Pancreas (tissue), 10 donors: ENCODE measurements around the gene PPP2R1A. TPM values are rescaled to one million over a fixed set of nuclear protein-coding genes. Genes with fewer than 3 reads are reported as not detected.

Experiments used
- ATAC-seq, 4 donors: fragments of 200-7000 bp; cut with Tn5 transposase; one replicate each; pipeline versions ENCODE4 v1.8.0 to v1.9.1; 2020; ENCODE audit warnings: mild to moderate bottlenecking in 4 of 4, moderate library complexity in 4 of 4
- DNase-seq, 6 donors: peaks; one replicate each; pipeline ENCODE4 v3.0.0-alpha.2; 2020
- FAIRE-seq: peaks from 2 replicates; lab custom pipeline; 2012; peaks lifted over from hg19 to GRCh38; lab: Jason Lieb, UNC
- H3K27ac ChIP-seq, 4 donors: fragments of 200-600 bp; sonication (generic); 1 replicate in 3 of 4; 2 replicates in 1 of 4; pipeline versions ENCODE4 v1.5.0 to v1.8.0; 2020
- H3K27me3 ChIP-seq, 4 donors: fragments of 200-600 bp; one replicate each; pipeline ENCODE4 v1.8.0; 2021
- H3K36me3 ChIP-seq, 3 donors: fragments of 200-600 bp; sonication (generic) in 1 of 3; one replicate each; pipeline versions ENCODE4 v1.5.0 to v1.8.0; 2020 to 2021
- H3K4me1 ChIP-seq, 3 donors: fragments of 200-600 bp; one replicate each; pipeline ENCODE4 v1.8.0; 2021
- H3K4me3 ChIP-seq, 4 donors: fragments of 200-600 bp; sonication (generic) in 2 of 4; one replicate each; pipeline versions ENCODE4 v1.5.0 to v1.8.0; 2020 to 2021
- H3K9me3 ChIP-seq, 4 donors: fragments of 200-600 bp; one replicate each; pipeline ENCODE4 v1.8.0; 2021
- WGBS, 2 donors: extraction: QIAGEN DNeasy Blood & Tissue Kit; methylation state at CpG; one replicate each; pipeline ENCODE4 v1.1.7; 2013; 5-methylcytosine and 5-hydroxymethylcytosine counted together
- intact Hi-C, 3 donors: fragments of 100-400 bp; cut with DNase I; formaldehyde crosslinking; loops; one replicate each; pipeline versions ENCODE4 v1.11.1 to v1.14.2; 2022
- polyA plus RNA-seq, 2 donors: library from polyadenylated mRNA; stranded (reverse); fragments of 200-250 nt; gene quantifications; one replicate each; pipeline ENCODE4 v1.2.3, GENCODE V29; 2013
- total RNA-seq, 6 donors: library from RNA; stranded (reverse); fragmentation: NEBNext Ultra II Directional in 4 of 6; extraction: Animal tissue kit (Norgen Biotek cat#: 25700) in 4 of 6; gene quantifications; one replicate each; pipeline versions ENCODE4 v1.2.1 to v1.2.4, GENCODE V29; 2021 to 2023
- TF ChIP-seq, protein P1 (sequence below), 4 donors: fragments of 200-600 bp; sonication (generic) in 3 of 4; IDR thresholded peaks; one replicate each; pipeline versions ENCODE4 v1.5.0 to v1.8.0; 2021; ENCODE audit warnings: antibody characterized with exemption in 4 of 4
- donor health status: healthy with polysubstance abuse.
- donor health status: DM: no; HTN: no; CAD: no; lungs with moderate emphysema.
- donor health status: DM: no; HTN: no; CAD: no.
- donor health status: control.
- donor health status: control.
- donor health status: Bipolar disorder and iron deficiency.
- donor health status: DM: yes; HTN: yes; CAD: no.
- donor health status: DM: no; HTN: no; CAD: no.
- donor health status: DM: no; HTN: no; CAD: no.
- donor health status: DM: yes; HTN: yes; CAD: no.

The PPP2R1A gene
- total and polyA plus RNA-seq, 8 donors, result 70.9 to 119 (median 99.1) TPM

DNA sequence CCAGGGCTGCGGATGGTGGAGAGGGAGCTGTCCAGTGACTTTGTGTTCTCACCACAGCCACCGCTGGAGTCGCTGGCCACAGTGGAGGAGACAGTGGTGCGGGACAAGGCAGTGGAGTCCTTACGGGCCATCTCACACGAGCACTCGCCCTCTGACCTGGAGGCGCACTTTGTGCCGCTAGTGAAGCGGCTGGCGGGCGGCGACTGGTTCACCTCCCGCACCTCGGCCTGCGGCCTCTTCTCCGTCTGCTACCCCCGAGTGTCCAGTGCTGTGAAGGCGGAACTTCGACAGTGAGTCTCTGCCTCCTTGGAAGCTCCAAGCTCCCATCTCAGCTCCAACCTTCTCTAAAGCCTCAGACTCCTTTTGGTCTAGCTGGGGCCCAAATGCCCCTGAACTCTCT lies 21.4 kb downstream of the PPP2R1A start:
- Histone ChIP-seq H3K9me3 (no peaks in the 10 kb centered on the region), H3K4me1 (no peaks in the 10 kb centered on the region), H3K4me3 (no peak overlapping the region), H3K36me3 (peaks cover 7 to 78% (median 45%) of the 10 kb centered on the region in 3 donors), H3K27me3 (no peaks in the 10 kb centered on the region), H3K27ac (no peak overlapping the region)
- ATAC-seq, result no peak
- 95 to 96% methylated on average over 20 of the region's 20 CpGs for WGBS, 2 donors
- no peak for DNase-seq
- no peak for FAIRE-seq
- TF ChIP-seq, protein P1, sequence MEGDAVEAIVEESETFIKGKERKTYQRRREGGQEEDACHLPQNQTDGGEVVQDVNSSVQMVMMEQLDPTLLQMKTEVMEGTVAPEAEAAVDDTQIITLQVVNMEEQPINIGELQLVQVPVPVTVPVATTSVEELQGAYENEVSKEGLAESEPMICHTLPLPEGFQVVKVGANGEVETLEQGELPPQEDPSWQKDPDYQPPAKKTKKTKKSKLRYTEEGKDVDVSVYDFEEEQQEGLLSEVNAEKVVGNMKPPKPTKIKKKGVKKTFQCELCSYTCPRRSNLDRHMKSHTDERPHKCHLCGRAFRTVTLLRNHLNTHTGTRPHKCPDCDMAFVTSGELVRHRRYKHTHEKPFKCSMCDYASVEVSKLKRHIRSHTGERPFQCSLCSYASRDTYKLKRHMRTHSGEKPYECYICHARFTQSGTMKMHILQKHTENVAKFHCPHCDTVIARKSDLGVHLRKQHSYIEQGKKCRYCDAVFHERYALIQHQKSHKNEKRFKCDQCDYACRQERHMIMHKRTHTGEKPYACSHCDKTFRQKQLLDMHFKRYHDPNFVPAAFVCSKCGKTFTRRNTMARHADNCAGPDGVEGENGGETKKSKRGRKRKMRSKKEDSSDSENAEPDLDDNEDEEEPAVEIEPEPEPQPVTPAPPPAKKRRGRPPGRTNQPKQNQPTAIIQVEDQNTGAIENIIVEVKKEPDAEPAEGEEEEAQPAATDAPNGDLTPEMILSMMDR (IDR thresholded peaks at IDR 0.05), result no peak
- intact Hi-C loops, result no loop called here

DNA sequence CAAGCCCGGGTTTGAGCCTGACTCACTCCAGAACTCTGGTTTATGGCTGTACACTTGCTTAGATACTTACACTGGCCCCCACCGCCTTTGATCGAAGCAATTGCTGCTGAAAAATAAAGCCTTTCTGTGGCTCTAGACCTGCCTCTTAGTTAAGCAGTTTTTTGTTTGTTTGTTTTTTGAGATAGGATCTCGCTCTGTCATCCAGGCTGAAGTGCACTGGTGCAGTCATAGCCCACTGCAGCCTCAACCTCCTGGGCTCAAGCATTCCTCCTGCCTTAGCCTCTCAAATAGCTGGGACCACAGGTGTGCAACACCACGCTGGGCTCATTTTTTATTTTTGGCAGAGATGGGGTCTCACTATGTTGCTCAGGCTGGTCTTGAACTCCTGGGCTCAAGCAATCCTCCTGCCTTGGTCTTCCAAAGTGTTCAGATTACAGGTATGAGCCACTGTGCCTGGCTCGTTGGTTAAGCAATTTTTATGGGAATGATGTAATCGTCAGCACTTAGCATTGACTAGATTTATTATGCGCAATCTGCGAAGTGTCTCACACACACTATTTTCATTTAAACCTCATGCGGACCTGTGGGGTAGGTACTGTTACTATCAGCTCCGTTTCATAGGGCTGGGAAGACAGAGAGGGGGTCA lies 22.2 kb downstream of the PPP2R1A start:
- WGBS, 2 donors, result 88 to 92% methylated on average over 11 of the region's 11 CpGs
- intact Hi-C loops, result no loop called here
- Histone ChIP-seq H3K4me1 (no peaks in the 10 kb centered on the region), H3K4me3 (no peak overlapping the region), H3K27ac (no peak overlapping the region), H3K36me3 (peaks cover 7 to 79% (median 54%) of the 10 kb centered on the region in 3 donors), H3K9me3 (no peaks in the 10 kb centered on the region), H3K27me3 (no peaks in the 10 kb centered on the region)
- no peak for ATAC-seq
- DNase-seq, result no peak
- no peak for FAIRE-seq
- TF ChIP-seq, protein P1 (IDR thresholded peaks at IDR 0.05), result no peak

DNA sequence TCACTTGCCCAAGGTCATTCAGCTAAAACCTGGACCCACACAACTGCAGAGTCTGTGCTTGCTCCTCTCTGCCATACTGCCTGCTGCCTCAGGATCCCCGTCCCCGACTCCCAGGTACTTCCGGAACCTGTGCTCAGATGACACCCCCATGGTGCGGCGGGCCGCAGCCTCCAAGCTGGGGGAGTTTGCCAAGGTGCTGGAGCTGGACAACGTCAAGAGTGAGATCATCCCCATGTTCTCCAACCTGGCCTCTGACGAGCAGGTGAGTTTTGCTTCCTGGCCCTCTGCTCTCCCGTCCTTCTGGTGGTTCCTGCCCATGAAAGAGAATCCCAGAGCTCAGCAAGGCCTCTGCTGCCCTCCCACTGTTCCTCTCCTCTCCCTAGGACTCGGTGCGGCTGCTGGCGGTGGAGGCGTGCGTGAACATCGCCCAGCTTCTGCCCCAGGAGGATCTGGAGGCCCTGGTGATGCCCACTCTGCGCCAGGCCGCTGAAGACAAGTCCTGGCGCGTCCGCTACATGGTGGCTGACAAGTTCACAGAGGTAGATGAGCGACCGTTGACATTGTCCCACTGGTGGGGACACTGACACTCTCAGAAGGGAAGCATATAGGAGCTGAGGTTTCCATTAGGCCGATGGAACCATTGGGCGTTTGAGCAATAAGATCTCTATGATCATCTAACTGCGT lies 22.9 kb downstream of the PPP2R1A start:
- intact Hi-C loops, result no loop called here
- 95 to 99% methylated on average over 25 of the region's 25 CpGs for WGBS, 2 donors
- DNase-seq (no peak), ATAC-seq (no peak), FAIRE-seq (no peak)
- no peak overlapping the region for H3K4me3 ChIP-seq
- no peaks in the 10 kb centered on the region for H3K9me3 ChIP-seq
- H3K27ac ChIP-seq, result no peak overlapping the region
- TF ChIP-seq, protein P1 (IDR thresholded peaks at IDR 0.05), result no peak
- no peaks in the 10 kb centered on the region for H3K27me3 ChIP-seq
- no peaks in the 10 kb centered on the region for H3K4me1 ChIP-seq
- peaks cover 7 to 79% (median 61%) of the 10 kb centered on the region in 3 donors for H3K36me3 ChIP-seq

DNA sequence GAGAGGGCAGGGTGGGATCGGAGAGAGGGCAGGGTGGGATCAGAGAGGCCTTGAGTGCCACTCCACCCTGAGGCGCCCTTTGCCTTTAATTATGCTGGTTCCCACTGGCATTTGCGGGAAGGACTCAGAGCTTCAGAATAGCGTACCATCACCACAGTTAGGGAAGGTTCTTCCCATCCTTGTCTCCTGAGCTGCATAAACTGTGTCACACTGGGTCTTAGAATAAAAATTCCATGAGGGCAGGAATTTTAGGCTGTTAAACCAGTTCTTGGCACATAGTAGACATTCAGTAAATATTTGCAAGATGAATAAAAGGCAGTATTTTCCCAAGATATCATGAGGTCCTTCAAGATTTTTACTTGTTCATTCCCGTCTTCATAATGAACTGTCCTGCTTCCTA lies 24.4 kb downstream of the PPP2R1A start:
- intact Hi-C loops, result no loop called here
- FAIRE-seq (no peak), ATAC-seq (no peak), DNase-seq (no peak)
- Histone ChIP-seq H3K27me3 (no peaks in the 10 kb centered on the region), H3K4me3 (no peak overlapping the region), H3K9me3 (no peaks in the 10 kb centered on the region), H3K36me3 (peaks cover 7 to 94% (median 71%) of the 10 kb centered on the region in 3 donors), H3K4me1 (no peaks in the 10 kb centered on the region), H3K27ac (no peak overlapping the region)
- TF ChIP-seq, protein P1 (IDR thresholded peaks at IDR 0.05), result no peak
- WGBS, 2 donors, result 93 to 95% methylated on average over 5 of the region's 5 CpGs

DNA sequence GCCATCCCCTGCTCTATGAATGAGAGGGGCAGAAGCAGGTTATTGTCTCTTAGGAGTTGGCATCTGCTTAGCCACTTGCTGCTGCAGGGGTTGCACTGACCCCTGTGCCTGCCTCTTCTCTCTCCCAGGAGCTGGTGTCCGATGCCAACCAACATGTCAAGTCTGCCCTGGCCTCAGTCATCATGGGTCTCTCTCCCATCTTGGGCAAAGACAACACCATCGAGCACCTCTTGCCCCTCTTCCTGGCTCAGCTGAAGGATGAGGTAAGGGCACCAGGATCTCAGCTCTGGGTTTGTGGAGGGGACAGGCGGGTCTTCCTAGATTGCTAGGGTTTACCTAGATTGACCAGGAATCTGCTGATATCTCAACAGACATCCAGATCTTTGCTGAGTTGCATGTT lies 26.5 kb downstream of the PPP2R1A start:
- TF ChIP-seq, protein P1 (IDR thresholded peaks at IDR 0.05), result no peak
- H3K9me3 ChIP-seq, result no peaks in the 10 kb centered on the region
- 87 to 96% methylated on average over 3 of the region's 3 CpGs for WGBS, 2 donors
- no peaks in the 10 kb centered on the region for H3K4me1 ChIP-seq
- no peak for FAIRE-seq
- H3K27me3 ChIP-seq, result no peaks in the 10 kb centered on the region
- intact Hi-C loops, result no loop called here
- no peak for DNase-seq
- H3K27ac ChIP-seq, result no peak overlapping the region
- H3K4me3 ChIP-seq, result no peak overlapping the region
- no peak for ATAC-seq
- peaks cover 7 to 100% (median 92%) of the 10 kb centered on the region in 3 donors for H3K36me3 ChIP-seq
